NCI-H2171 (cell line): ENCODE measurements around the gene TPRG1L.
A peak's percentile ranks its signal among the peaks of the same experiment; 100 is the strongest.

Experiments used
- DNase-seq: peaks from one replicate; lab custom pipeline; 2025; lab: John Stamatoyannopoulos, UW

TPRG1L gene

GRCh38 chr1:3663999-3664699 is 39.3 kb downstream of the TPRG1L start:
- peak; percentile 82 for DNase-seq

GRCh38 chr1:3664700-3665375 is 40.0 kb downstream of the TPRG1L start:
- DNase-seq = no peak

GRCh38 chr1:3668148-3668547 is 43.3 kb downstream of the TPRG1L start:
- DNase-seq = no peak

DNA sequence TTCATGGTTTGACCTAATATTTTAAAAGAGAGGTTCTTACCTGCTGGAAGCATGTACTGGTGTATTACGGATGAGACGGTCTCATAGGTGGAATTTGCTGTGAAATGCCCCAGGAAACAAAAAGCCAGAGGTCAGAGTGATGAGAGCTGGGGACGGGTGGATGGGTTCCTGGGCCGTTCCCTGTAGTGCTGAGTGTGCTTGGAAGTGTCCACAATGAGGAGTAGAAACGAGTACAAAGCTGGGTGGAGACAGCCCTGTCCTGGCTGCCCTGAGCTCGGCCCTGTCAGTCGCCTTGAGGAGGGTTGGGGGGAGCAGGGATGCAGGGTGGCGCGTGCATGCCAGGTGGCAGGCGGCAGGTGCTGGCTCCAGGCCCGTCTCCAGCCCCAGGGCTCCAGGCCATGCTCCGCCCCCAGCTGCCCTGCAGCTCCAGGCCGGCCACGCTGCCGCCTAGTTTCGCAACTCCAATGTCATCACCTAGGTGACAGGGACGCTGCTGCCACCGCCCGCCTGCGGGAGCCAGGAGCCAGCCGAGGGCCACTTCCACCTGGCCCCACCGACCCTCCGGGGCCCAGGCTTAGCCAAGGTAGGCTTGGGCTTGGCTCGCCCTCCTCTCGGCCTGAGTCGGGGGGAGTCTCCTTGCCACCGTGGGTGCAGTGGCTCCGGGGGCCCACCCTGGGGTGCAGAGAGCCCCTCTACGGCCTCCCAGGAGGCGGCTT is 43.9 kb downstream of the TPRG1L start:
- no peak for DNase-seq

DNA sequence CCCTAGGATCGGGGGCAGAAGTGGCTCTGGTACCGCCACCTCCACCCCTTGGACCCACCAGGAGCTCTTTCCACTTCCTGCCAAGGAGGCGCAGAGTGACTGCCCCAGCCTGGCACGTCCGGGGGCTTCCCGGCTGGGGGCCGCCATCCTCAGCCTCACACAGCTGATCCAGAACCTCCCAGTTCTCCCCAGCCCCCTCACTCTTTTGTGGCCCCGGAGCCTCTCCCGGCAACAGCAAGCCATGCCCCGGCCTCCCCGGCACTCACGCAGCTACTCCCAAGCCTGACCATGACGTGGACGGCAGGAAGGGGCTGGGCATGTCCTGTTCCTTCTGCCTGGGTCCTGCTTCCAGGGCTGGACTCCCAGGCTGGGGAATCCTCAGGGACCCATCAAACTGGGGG is 44.6 kb downstream of the TPRG1L start:
- DNase-seq = no peak

- DNase-seq = no peak
Measured at GRCh38 chr1:3669971-3670431, 45.2 kb downstream of the TPRG1L start.

GRCh38 chr1:3670823-3671265 is 46.0 kb downstream of the TPRG1L start:
- no peak for DNase-seq

DNA sequence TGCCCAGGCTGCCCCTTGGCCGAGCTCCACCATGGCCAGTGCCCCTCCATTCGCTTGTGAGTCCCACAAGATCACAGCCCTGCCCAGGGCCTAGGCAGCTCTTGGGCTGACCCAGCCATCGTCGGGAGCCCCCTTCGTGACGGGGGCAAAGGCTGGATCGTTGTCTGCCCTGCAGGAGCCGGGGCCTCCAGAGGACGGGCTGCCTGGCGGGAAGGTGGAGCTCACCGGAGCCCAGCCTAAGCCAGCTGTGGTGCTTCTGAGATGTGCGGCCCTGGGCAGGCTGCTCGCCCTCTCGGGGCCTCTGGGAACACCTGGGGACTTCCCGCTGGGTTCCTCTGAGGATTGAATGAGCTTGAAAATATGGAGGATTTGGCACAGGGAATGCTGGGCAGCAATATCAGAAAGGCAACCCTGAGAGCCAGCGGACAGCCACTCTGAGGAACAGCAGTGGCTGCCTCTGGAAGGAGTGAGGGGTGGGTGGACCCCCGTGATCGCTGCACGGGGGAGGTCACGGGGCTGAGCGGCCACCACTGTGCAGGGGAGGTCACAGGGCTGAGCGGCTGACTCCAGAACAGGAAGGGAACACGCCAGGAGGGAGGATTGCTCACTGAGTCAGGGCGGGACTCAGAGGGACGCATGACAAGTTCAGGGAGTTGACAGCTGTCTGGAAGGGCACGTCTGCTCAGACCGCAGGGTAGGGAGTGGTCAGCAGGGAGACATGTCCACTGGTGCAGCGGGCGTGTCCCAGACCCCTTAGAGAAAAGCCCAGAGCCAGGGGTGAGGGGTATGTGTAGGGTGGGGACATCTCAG is 46.8 kb downstream of the TPRG1L start:
- DNase-seq = peak; percentile 36

- no peak for DNase-seq
Measured at GRCh38 chr1:3672231-3672970, 47.6 kb downstream of the TPRG1L start.

DNA sequence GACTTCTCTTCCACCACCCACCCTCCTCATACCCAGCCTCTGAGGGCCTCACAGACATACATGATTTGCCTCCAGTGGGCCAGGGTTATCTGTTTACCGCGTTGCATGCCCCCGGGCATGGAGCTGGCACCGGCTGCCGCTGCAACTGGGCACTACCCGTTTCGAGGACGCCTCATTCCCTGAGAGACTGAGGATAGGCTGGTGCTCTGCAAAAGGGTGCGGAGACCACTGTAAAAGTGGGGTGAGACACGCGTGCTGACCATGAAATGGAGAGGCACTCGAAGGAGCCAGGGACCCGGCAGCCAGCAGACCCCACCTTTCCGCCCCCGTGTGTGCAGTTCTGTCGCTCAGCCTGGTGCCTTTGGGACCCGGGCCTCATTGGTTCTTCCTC is 48.2 kb downstream of the TPRG1L start:
- DNase-seq = no peak

- no peak for DNase-seq
Measured at GRCh38 chr1:3673381-3674099, 48.7 kb downstream of the TPRG1L start.

- DNase-seq = peak; percentile 42
Measured at GRCh38 chr1:3674100-3675094, 49.6 kb downstream of the TPRG1L start.

GRCh38 chr1:3675436-3675835 is 50.6 kb downstream of the TPRG1L start:
- no peak for DNase-seq

DNA sequence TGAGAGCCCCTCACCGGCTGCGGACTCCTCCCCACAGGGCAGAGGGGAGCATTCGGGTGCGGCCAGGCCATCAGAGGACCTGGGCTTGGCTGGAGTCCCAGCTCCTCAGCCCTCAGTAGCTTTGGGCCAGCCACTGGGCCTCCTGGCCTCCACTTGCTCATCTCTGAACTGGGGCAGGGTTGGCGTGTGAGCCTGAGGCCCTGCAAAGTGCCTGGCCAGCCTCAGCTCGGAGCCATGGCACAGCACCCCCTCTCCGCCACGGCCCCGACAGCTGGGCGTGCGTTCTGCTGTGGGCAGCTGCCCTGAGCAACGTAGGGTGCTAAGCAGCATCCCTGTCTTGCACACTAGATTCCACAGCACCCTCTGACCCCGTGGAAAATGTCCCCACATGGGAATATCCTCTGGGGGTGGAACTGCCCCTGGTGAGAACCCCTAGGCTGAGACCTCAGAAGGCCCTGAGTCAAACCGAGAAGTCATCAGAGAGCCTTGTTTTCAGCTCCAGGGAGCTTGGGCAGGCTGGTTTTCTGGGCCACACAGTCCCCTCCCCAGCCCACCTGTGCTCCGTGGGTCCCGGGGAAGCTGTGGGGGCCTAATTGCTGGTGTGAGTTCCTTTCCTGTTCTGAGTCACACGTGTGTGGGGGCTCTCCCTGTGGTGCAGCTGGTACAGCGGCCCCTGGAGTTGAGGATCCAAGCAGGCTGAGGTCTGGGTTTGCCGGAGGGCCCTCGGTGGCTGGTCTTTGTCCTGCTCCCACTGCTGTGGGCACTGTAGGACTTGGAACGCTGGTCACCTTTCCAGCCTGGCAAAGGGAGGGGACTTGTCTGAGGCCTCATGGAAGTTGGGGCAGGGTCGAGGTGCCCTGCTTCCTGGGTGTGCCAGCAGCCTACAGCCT is 52.0 kb downstream of the TPRG1L start:
- DNase-seq = no peak

- DNase-seq = no peak
Measured at GRCh38 chr1:3677484-3677883, 52.7 kb downstream of the TPRG1L start.

GRCh38 chr1:3678361-3679097 is 53.7 kb downstream of the TPRG1L start:
- DNase-seq = no peak

DNA sequence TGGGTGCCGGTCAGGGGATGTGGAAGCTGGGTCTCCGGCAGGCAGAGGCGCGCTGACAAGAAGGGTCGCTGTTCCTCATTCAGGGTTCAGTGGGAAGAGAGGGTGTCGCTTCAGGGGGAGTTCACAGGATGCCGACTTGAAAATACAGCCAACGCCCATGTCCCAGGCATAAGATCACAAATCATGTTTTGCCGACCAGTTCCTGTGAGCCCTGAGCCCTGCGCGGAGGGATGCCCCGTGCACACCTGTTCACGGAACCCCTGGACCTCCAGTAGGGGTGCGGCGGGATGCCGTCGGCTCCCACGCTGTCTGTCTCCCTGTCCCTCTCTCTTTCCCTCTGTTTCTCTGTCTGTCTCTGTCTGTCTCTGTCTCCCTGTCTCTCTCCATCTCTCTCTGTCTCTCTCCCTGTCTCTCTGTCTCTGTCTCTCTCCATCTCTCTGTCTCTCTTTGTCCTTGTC is 54.3 kb downstream of the TPRG1L start:
- no peak for DNase-seq
